K562 (cell line): ENCODE results near the gene ZNF599. TPM values are rescaled to one million over a fixed set of nuclear protein-coding genes. Genes with fewer than 3 reads are reported as not detected.

Experiments used
- ATAC-seq: fragments of 200-7000 bp; cut with Tn5 transposase; 3 replicates; pipeline ENCODE4 v1.9.1; 2020; ENCODE audit warnings: moderate library complexity
- BruUV-seq: library from RNA; stranded (reverse); fragments of 400-500 nt; replicated peaks from 2 replicates; lab custom pipeline; 2021; lab: Mats Ljungman, UMichigan
- CTCF ChIA-PET: fragments of 300-600 bp; formaldehyde crosslinking; extraction: SDS; loops from one replicate; lab custom pipeline; 2021; ENCODE audit warnings: low intra/inter-chr PET ratio; lab: Yijun Ruan, JAX
- POLR2A ChIA-PET: fragments of 300-600, 350-650 bp; sonication (Branson Sonifier 250); formaldehyde crosslinking; extraction: SDS; loops from one replicate; lab custom pipeline; 2021; ENCODE audit warnings: antibody characterized with exemption, inconsistent platforms; lab: Yijun Ruan, JAX
- DNase-seq, 4 experiments: peaks; one replicate each; pipeline versions ENCODE4 v3.0.0 to v3.0.0-alpha.2; 2011 to 2018; ENCODE audit warnings: low spot score in 3 of 4, mixed read lengths in 3 of 4; ENCODE audit errors: extremely low read depth in 1 of 4
- FAIRE-seq: peaks from 2 replicates; lab custom pipeline; 2011; peaks lifted over from hg19 to GRCh38; lab: Jason Lieb, UNC
- H2AFZ ChIP-seq: 2 replicates; pipeline ENCODE4 v1.6.0; 2011; ENCODE audit warnings: low read depth, low read length, control low read depth, inconsistent platforms
- H3K27ac ChIP-seq: fragments of 200-600 bp; 3 replicates; pipeline ENCODE4 v1.8.0; 2011; ENCODE audit warnings: low read depth, mild to moderate bottlenecking, control low read depth, inconsistent platforms, low read length, moderate library complexity, mixed read lengths; ENCODE audit errors: extremely low read depth
- H3K27me3 ChIP-seq, 2 experiments: fragments of 300-600 bp in 1 of 2; 2 replicates in 1 of 2; 3 replicates in 1 of 2; pipeline versions ENCODE4 v1.6.0 to v1.8.0; 2011; ENCODE audit warnings: inconsistent platforms in 2 of 2, low read length in 2 of 2, mild to moderate bottlenecking in 1 of 2, mixed read lengths in 1 of 2, moderate library complexity in 1 of 2; ENCODE audit not compliant: control insufficient read depth in 2 of 2, insufficient read depth in 2 of 2
- H3K36me3 ChIP-seq: fragments of 300-600 bp; 3 replicates; pipeline ENCODE4 v1.8.0; 2011; ENCODE audit warnings: mild to moderate bottlenecking, low read length, inconsistent platforms; ENCODE audit not compliant: control insufficient read depth, insufficient read depth
- H3K4me1 ChIP-seq, 2 experiments: fragments of 200-600 bp in 1 of 2; replicated peaks in 1 of 2; 2 replicates in 1 of 2; 3 replicates in 1 of 2; pipeline versions ENCODE4 v1.5.1 to v1.8.0; 2011; ENCODE audit warnings: inconsistent platforms in 2 of 2, low read length in 2 of 2, mild to moderate bottlenecking in 1 of 2, mixed read lengths in 1 of 2, moderate library complexity in 1 of 2; ENCODE audit not compliant: control insufficient read depth in 2 of 2, insufficient read depth in 2 of 2
- H3K4me2 ChIP-seq: 2 replicates; pipeline ENCODE4 v1.6.1; 2011; ENCODE audit warnings: low read length, control low read depth, inconsistent platforms, mixed read lengths; ENCODE audit not compliant: insufficient read depth
- H3K4me3 ChIP-seq: fragments of 200-600 bp; sonication (generic), shearing (Covaris generic); 2 replicates; pipeline ENCODE4 v1.5.1; 2016; ENCODE audit warnings: control low read depth, inconsistent platforms
- H3K79me2 ChIP-seq: fragments of 200-600 bp; 3 replicates; pipeline ENCODE4 v1.8.0; 2011; ENCODE audit warnings: low read length, inconsistent platforms; ENCODE audit not compliant: control insufficient read depth, insufficient read depth
- H3K9ac ChIP-seq, 2 experiments: 2 replicates each; pipeline versions ENCODE4 v1.6.0 to v1.6.1; 2011; ENCODE audit warnings: low read depth in 2 of 2, low read length in 2 of 2, control low read depth in 1 of 2, inconsistent platforms in 1 of 2, mild to moderate bottlenecking in 1 of 2, mixed read lengths in 1 of 2; ENCODE audit not compliant: insufficient read depth in 1 of 2
- H3K9me1 ChIP-seq: one replicate; pipeline ENCODE4 v1.6.0; 2011; ENCODE audit warnings: inconsistent platforms, mild to moderate bottlenecking, low read length, moderate library complexity; ENCODE audit not compliant: control insufficient read depth, insufficient read depth
- H3K9me3 ChIP-seq: replicated peaks from 2 replicates; pipeline ENCODE4 v1.5.1; 2011; ENCODE audit warnings: low read depth, low read length, inconsistent platforms; ENCODE audit not compliant: control insufficient read depth, insufficient read depth
- H4K20me1 ChIP-seq: replicated peaks from 2 replicates; pipeline ENCODE4 v1.6.1; 2011; ENCODE audit warnings: low read length, inconsistent platforms, mixed read lengths; ENCODE audit not compliant: control insufficient read depth, insufficient read depth
- HMGN3 ChIP-seq: IDR thresholded peaks from 2 replicates; pipeline ENCODE4 v1.6.1; 2011; ENCODE audit warnings: borderline replicate concordance, low read depth, mild to moderate bottlenecking, mixed read lengths, low read length; ENCODE audit not compliant: insufficient read length; ENCODE audit errors: extremely low read depth
- POLR2G ChIP-seq: fragments of 200-400 bp; formaldehyde crosslinking; IDR thresholded peaks from 2 replicates; pipeline ENCODE4 v1.6.1; 2017; ENCODE audit warnings: low read depth, mild to moderate bottlenecking, antibody characterized with exemption, low read length, moderate library complexity
- ZNF785 ChIP-seq: fragments of 250-450 bp; sonication (Bioruptor Pico); IDR thresholded peaks from 2 replicates; pipeline ENCODE4 v1.4.0; 2020; ENCODE audit warnings: mild to moderate bottlenecking
- WGBS: fragments of 100-300 bp; shearing (Covaris generic); methylation state at CpG from one replicate; pipeline ENCODE4 v1.1.6; 2016; ENCODE audit warnings: low coverage, mixed read lengths; ENCODE audit not compliant: insufficient coverage; ENCODE audit errors: missing lambda C conversion rate; 5-methylcytosine and 5-hydroxymethylcytosine counted together
- in situ Hi-C: fragments of 300-500 bp; cut with MboI; formaldehyde crosslinking; loops from 4 replicates; pipeline ENCODE4 v1.15.0; 2018; ENCODE audit warnings: inconsistent platforms, mixed read lengths
- intact Hi-C: fragments of 100-400 bp; cut with micrococcal nuclease; formaldehyde crosslinking; loops from 2 replicates; pipeline ENCODE4 v1.14.2; 2022
- polyA plus RNA-seq, 8 experiments: library from polyadenylated mRNA; depleted of rRNA in 4 of 8; stranded (reverse) in 5 of 8; unstranded in 3 of 8; fragments of >200 nt; fragmentation: Nextera tagmentation in 2 of 8; fragmentation: Illumina TruSeq in 1 of 8; extraction: Ambion mirVana in 2 of 8; extraction: Trizol in 1 of 8; gene quantifications; 2 replicates each; pipeline versions ENCODE4 v1.2.1 to v1.2.3, GENCODE V29; 2011 to 2014; ENCODE audit warnings: inconsistent platforms in 1 of 8, missing spikeins in 1 of 8
- total RNA-seq, 7 experiments: library from RNA; depleted of rRNA in 6 of 7; stranded (reverse); fragments of >200 nt in 6 of 7; fragmentation: Illumina TruSeq in 2 of 7; extraction: Trizol in 2 of 7; gene quantifications; 2 replicates each; pipeline versions ENCODE4 v1.2.1 to v1.2.3, GENCODE V29; 2011 to 2021; ENCODE audit warnings: low replicate concordance in 1 of 7

The ZNF599 gene
- total and polyA plus RNA-seq, 9 of the 15 experiments (the other 6 are each of a cell fraction or from before 2014, with no cell fraction given) = 0.71 to 6.7 (median 2.8) TPM

- intact Hi-C loops (no loop called here), in situ Hi-C loops (no loop called here)
- ChIA-PET CTCF (no interaction called here), POLR2A (interaction anchor here (0.6 to 1.7 kb wide), 4 partner anchors 13 to 213 kb away, joined by 3 to 5 read pairs (median 4); no protein-coding TSS in a partner anchor)
- BruUV-seq = no TSS peak
- TF ChIP-seq HMGN3 = peak; percentile 13
- TF ChIP-seq POLR2G = 0 out of 2 replicates have a peak, but pooled peaks have one; percentile 5
- no peak for TF ChIP-seq ZNF785 (CRISPR knock-in tag)
- Histone ChIP-seq H3K27ac (peak overlapping the region; percentile 61; the same call in 1 of the 3 replicates), H2AFZ (peak overlapping the region; percentile 88), H3K36me3 (peaks cover 12% of the 10 kb centered on the region; the same call in 2 of the 3 replicates), H3K4me3 (no peak overlapping the region), H3K79me2 (peaks cover 22% of the 10 kb centered on the region; the same call in 2 of the 3 replicates), H3K9me1 (peaks cover 6% of the 10 kb centered on the region), H4K20me1 (no peaks in the 10 kb centered on the region), H3K4me1 (peaks cover 30 to 35% of the 10 kb centered on the region in 2 experiments), H3K27me3 (peaks cover 0 to 3% of the 10 kb centered on the region in 2 experiments; a peak in 2 of 5 replicates), H3K9me3 (no peaks in the 10 kb centered on the region), H3K9ac (peak overlapping the region; percentile 86 to 87; a peak in 3 of 4 replicates), H3K4me2 (peak overlapping the region; percentile 98)
- WGBS = 57% methylated on average over 7 of the region's 7 CpGs
- DNase-seq (no peak), ATAC-seq (no peak), FAIRE-seq (no peak)
Observed at GRCh38 chr19:34731964-34732363, 41.1 kb downstream of the ZNF599 start.
